Sigmoid colon (tissue), 4 donors: ENCODE data around the gene PAK3.

Experiments used
- CTCF ChIP-seq, 4 experiments: fragments of 450-650 bp in 3 of 4; fragments of 200-600 bp in 1 of 4; IDR thresholded peaks; one replicate each; pipeline ENCODE4 v1.5.1; 2016 to 2019; ENCODE audit warnings: antibody characterized with exemption in 4 of 4, mild to moderate bottlenecking in 3 of 4, moderate library complexity in 2 of 4
- EP300 ChIP-seq, 4 donors: sonication (generic); formaldehyde crosslinking; IDR thresholded peaks; one replicate each; pipeline ENCODE4 v1.6.1; 2017; ENCODE audit warnings: antibody characterized with exemption in 4 of 4
- POLR2A ChIP-seq, 2 donors: fragments of 450-650 bp; IDR thresholded peaks; one replicate each; pipeline ENCODE4 v1.6.1; 2016; ENCODE audit warnings: antibody characterized with exemption in 2 of 2, mild to moderate bottlenecking in 2 of 2, moderate library complexity in 2 of 2
- POLR2AphosphoS5 ChIP-seq, 4 donors: sonication (generic); formaldehyde crosslinking; IDR thresholded peaks; one replicate each; pipeline ENCODE4 v1.6.1; 2017; ENCODE audit warnings: antibody characterized with exemption in 4 of 4

DNA sequence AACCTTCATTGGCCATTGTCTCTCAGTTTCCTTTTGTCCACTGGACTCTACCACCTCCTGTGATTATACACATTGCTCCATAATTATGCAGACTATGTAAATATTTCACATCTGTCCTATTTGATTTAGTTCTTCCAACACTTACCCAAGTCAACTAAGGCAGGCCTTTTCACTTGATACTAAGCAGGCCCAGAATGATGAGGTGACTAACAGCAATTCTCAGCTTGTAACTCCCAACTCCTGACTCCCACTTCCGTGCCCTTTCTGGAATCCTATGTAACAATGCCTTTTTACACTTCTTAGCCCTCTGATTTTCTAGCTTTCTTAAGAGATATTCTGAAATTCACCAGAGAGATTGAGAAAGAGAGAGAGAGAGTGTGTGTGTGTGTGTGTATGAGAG, 6.6 kb downstream of the PAK3 start:
- TF ChIP-seq CTCF (IDR thresholded peaks at IDR 0.05) (no peak), POLR2AphosphoS5 (IDR thresholded peaks at IDR 0.05) (peak; percentile 25 to 83 (median 64)), EP300 (IDR thresholded peaks at IDR 0.05) (no peak), POLR2A (IDR thresholded peaks at IDR 0.05) (no peak)
